NOMO-1 treated with dmso at 0.1 percent for 144 hours (cell line): ENCODE results near the gene CYP2A7.
"Not testable (repeated sequence)": the region's sequence is repeated elsewhere in the genome, so short reads cannot be mapped to it uniquely, and the experiment has no call there.

Experiments
- DNase-seq: peaks from one replicate; lab custom pipeline; 2025; ENCODE audit not compliant: unreplicated experiment; lab: John Stamatoyannopoulos, UW

The CYP2A7 gene

GRCh38 chr19:40899964-40900363 lies 17.9 kb upstream of the CYP2A7 start:
- peak; percentile 83 for DNase-seq

- not testable (repeated sequence) for DNase-seq
These were observed 15.1 kb upstream of the CYP2A7 start for GRCh38 chr19:40896843-40897789.

- no peak for DNase-seq
These were observed 14.4 kb upstream of the CYP2A7 start for GRCh38 chr19:40896418-40896796.

- DNase-seq, result no peak
These were observed 11.1 kb upstream of the CYP2A7 start for GRCh38 chr19:40893112-40893511.

- no peak for DNase-seq
These were observed 7.3 kb upstream of the CYP2A7 start for GRCh38 chr19:40889366-40889765.

- DNase-seq, result no peak
These were observed 6.2 kb upstream of the CYP2A7 start for GRCh38 chr19:40888191-40888590.

- DNase-seq, result not testable (repeated sequence)
These were observed 2.3 kb upstream of the CYP2A7 start for GRCh38 chr19:40884187-40884931.

GRCh38 chr19:40879349-40879748 lies 2.7 kb downstream of the CYP2A7 start:
- DNase-seq, result not testable (repeated sequence)

- DNase-seq, result peak; percentile 54
These were observed 6.5 kb downstream of the CYP2A7 start for GRCh38 chr19:40875526-40875951.

- DNase-seq, result not testable (repeated sequence)
These were observed 7.2 kb downstream of the CYP2A7 start for GRCh38 chr19:40874874-40875273.

- not testable (repeated sequence) for DNase-seq
These were observed 8.2 kb downstream of the CYP2A7 start for GRCh38 chr19:40873873-40874272.

GRCh38 chr19:40872209-40872608 lies 9.8 kb downstream of the CYP2A7 start:
- DNase-seq, result no peak

- DNase-seq, result no peak
These were observed 14.3 kb downstream of the CYP2A7 start for GRCh38 chr19:40867701-40868100.

GRCh38 chr19:40864739-40865496 lies 17.1 kb downstream of the CYP2A7 start:
- not testable (repeated sequence) for DNase-seq

- no peak for DNase-seq
These were observed 19.2 kb downstream of the CYP2A7 start for GRCh38 chr19:40862785-40863184.

- DNase-seq, result no peak
These were observed 19.7 kb downstream of the CYP2A7 start for GRCh38 chr19:40862333-40862732.

GRCh38 chr19:40858109-40858508 lies 23.9 kb downstream of the CYP2A7 start:
- no peak for DNase-seq

- not testable (repeated sequence) for DNase-seq
These were observed 29.4 kb downstream of the CYP2A7 start for GRCh38 chr19:40852467-40853152.

- DNase-seq, result not testable (repeated sequence)
These were observed 31.8 kb downstream of the CYP2A7 start, which contains the start of gene CYP2A6 for GRCh38 chr19:40850277-40850676. CYP2A6 (minus strand) TSS chr19:40850447; CDS start chr19:40850426, 21 bp downstream.

- not testable (repeated sequence) for DNase-seq
These were observed 35.3 kb downstream of the CYP2A7 start for GRCh38 chr19:40846722-40847121.
